GM18499 (cell line): ENCODE data around the gene VAMP3.

Source experiments
- ATAC-seq: cut with Tn5 transposase; IDR thresholded peaks from one replicate; pipeline ENCODE4 v1.9.1; 2021; ENCODE audit warnings: moderate number of reproducible peaks; ENCODE audit not compliant: insufficient read depth, unreplicated experiment

VAMP3 gene

DNA sequence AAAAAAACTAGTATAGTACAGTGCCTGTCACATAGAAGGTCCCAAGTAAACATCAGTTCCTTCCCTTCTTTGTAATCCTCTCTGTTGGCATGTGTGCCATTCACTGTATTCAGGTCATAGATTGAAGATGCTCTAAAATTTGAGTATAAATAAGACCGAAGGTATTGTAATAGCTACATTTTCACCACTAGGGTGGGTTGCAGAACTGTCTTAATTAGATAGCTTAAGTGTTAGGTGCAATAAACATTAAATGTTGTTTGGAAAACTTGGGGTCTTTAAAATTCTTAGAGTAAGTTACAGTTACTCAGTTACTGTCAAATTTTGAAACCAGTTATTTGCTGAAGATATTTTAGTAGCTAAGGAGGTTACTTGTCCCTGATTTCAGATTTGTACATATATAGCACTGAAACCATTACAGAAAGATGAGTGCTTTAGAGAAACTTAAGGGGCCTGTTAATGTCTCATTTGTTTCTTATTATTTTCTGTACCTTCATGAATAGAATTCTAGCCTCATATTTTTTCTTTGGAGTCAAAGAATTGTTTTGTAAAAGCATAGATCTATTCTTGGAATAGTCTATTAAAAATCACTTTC is 37.3 kb downstream of the VAMP3 start:
- no peak for ATAC-seq

DNA sequence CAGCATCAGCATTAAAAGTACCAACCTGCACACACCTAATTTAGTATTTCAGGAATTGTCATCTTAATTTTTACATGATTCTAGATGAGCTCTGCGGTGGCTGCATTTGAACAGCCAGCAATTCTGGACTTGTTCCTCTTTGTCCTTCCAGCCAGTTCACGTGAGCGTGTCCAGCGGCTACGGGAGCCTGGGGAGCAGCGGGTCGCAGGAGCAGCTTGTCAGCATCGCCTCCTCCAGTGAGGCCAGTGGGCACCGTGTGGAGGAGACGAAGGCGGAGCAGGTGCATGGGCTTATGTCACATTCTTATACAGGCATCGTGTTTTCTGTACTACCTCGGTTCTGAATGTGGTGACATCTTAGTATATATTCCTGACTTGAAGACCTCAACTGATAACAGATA is 38.6 kb downstream of the VAMP3 start:
- no peak for ATAC-seq

GRCh38 chr1:7810395-7810794 is 39.3 kb downstream of the VAMP3 start:
- ATAC-seq = no peak

DNA sequence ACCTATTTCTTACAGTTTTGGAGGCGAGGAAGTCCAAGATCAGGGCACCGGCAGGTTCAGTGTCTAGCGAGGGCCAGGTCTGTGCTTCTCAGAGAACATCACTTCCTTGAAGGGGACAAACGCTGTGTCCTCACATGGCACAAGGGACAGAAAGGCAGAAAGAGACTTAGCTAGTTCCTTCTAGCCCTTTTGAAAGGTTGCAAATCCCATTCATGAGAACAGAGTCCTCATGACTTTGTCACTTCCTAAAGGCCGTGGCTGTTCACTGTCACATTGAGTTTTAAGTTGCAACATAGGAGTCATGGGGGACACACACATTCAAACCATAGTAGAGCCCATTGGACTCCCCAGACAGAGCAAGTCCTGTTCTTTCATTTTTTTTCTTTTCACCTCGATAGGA is 40.4 kb downstream of the VAMP3 start:
- ATAC-seq = no peak

GRCh38 chr1:7813677-7814373 is 42.7 kb downstream of the VAMP3 start:
- no peak for ATAC-seq

- ATAC-seq = no peak
These were observed 50.2 kb downstream of the VAMP3 start for GRCh38 chr1:7821282-7821681.

- no peak for ATAC-seq
These were observed 53.6 kb downstream of the VAMP3 start for GRCh38 chr1:7824701-7825100.

DNA sequence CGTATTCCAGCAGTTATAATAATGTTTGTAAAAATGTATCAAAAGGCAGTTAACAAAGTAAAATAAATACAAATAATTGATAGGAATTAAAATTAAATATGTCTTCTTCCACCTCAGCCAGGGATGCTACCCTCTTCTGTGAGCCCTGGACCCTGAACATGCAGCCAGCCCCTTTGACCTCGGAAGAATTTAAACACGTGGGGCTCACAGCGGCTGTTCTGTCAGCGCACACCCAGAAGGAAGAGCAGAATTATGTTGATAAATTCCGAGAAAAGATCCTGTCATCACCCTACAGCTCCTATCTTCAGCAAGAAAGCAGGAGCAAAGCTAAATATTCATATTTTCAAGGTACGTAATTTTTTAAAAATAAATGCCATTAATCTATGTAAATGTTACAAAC is 55.3 kb downstream of the VAMP3 start:
- ATAC-seq = no peak

- no peak for ATAC-seq
These were observed 56.2 kb downstream of the VAMP3 start for GRCh38 chr1:7827126-7827955.
